ENCODE results near the gene CUBN.

Gene CUBN

DNA sequence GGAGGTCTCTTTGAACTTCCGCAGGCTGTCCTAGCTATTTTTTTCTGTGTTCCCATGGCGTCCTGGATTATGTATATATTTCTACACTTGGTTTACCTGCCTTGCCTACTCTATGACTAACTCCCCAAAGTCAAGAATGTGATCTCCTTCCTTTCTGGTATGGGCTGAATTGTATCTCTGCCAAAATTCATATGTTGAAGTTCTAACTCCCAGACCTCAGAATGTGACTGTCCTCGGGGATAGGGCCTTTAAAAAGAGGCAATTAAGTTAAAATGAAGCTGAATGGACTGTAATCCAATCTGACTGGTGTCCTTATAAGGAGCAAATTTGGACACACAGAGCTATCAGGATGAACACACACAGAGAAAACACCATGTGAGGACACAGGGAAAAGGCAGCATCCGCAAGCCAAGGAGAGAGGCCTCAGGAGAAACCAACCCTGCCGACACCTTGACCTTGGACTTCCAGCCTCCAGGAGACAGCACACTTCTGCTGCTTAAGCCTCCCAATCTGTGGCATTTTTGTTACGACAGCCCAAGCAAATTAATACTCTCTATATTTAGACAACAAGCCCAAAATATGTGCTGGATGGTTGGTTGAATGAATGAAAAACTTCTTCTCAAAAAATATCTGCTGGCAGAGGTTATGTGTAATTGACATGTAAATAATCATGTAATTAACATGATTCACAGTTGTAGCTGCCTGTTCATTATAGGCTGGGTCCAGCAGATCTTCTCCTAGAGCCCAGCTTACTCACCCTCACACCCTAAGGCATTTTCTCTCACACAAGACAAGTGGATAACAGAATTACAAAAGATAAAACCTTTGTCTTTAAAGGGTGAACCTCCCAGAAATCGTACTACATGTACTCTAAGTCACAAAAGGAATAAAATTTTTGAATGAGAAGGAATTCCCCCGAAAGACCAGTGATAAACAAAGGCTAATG lies 123.7 kb downstream of the CUBN start:
- no peak overlapping the region for H3K4me3 ChIP-seq (replicated peaks in 1 of 2; ENCODE audit: low read depth in 2 of 2, low read length in 2 of 2)
- DNase-seq (ENCODE audit: low read depth in 2 of 2), result no peak
- TF ChIP-seq, protein P1, sequence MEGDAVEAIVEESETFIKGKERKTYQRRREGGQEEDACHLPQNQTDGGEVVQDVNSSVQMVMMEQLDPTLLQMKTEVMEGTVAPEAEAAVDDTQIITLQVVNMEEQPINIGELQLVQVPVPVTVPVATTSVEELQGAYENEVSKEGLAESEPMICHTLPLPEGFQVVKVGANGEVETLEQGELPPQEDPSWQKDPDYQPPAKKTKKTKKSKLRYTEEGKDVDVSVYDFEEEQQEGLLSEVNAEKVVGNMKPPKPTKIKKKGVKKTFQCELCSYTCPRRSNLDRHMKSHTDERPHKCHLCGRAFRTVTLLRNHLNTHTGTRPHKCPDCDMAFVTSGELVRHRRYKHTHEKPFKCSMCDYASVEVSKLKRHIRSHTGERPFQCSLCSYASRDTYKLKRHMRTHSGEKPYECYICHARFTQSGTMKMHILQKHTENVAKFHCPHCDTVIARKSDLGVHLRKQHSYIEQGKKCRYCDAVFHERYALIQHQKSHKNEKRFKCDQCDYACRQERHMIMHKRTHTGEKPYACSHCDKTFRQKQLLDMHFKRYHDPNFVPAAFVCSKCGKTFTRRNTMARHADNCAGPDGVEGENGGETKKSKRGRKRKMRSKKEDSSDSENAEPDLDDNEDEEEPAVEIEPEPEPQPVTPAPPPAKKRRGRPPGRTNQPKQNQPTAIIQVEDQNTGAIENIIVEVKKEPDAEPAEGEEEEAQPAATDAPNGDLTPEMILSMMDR (IDR thresholded peaks at IDR 0.05; ENCODE audit: low read depth, low read length), result no peak

DNA sequence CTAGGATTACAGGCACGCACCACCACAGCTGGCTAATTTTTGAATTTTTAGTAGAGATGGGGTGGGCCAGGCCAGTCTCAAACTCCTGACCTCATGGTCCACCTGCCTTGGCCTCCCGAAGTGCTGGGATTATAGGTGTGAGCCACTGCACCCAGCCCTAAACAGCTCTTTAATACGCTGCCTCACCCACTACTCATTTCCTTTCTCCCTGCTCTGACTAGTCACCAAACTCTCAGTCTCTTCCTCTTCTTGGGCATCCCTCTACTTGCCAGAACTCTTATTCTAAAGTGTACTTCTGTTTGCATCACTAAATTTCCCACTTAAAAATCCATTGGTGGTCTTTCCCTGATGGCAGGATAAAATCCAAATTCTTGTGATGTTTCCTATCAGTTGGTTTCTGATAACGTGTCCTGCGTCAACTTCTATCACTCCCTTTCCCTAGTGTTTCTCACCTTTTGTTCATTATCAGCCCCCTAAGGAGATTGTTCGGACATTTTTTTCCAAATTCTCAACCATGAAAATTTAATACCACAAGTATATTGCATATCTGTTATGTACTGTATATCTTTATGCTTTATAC lies 124.7 kb downstream of the CUBN start:
- DNase-seq (ENCODE audit: low read depth in 2 of 2), result no peak
- H3K4me3 ChIP-seq (replicated peaks in 1 of 2; ENCODE audit: low read depth in 2 of 2, low read length in 2 of 2), result no peak overlapping the region
- TF ChIP-seq, protein P1 (IDR thresholded peaks at IDR 0.05; ENCODE audit: low read depth, low read length), result no peak

DNA sequence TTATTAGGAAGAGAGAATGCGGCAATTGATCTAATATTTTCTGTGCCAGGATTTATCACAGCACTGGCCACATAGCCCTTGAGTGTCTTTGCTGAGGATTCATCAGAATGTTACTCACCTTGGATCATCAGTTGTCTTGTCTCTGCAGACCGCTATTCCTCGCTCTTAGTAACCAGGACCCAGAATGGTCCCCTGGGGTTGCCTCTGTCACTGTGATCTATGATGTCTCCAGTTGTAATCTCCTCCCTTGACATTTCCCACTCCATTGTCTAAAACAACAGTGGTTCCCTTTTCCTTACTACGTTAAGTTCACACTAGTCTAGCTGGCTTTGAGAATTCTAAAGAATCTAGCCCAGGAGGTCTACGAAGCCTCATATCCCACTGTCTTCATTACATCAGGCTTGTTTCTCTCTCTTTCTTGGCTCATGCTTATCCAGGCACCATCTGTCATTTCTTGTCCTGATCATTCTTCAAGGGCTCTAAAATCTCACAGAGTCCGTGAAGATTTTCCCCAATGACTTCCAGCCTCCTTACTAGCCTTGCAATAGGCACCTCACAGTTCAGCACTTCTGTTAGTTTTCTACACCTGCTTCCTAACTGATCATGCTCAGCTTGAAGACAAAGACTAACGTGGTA lies 125.8 kb downstream of the CUBN start:
- no peak overlapping the region for H3K4me3 ChIP-seq (replicated peaks in 1 of 2; ENCODE audit: low read depth in 2 of 2, low read length in 2 of 2)
- TF ChIP-seq, protein P1 (IDR thresholded peaks at IDR 0.05; ENCODE audit: low read depth, low read length), result no peak
- no peak for DNase-seq (ENCODE audit: low read depth in 2 of 2)

DNA sequence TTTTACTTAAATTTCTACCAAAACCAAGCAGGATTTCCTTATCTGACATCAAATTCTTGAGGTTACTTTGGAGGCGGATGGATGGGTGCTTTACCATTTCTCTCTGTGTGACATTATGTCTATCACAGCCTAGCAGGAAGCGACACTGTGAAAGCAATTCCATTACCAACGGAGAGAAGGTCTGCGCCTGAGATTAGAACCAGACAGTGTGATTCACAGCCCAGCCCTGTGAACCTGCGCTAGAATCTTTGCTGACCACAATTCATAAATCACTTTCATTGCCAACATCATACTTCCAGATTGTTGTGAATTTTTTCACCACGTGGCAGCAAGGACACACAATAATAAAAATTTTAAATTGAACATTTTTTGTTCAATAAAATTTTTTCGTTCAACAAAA lies 126.5 kb downstream of the CUBN start:
- H3K4me3 ChIP-seq (replicated peaks in 1 of 2; ENCODE audit: low read depth in 2 of 2, low read length in 2 of 2), result no peak overlapping the region
- TF ChIP-seq, protein P1 (IDR thresholded peaks at IDR 0.05; ENCODE audit: low read depth, low read length), result no peak
- peak; percentile 86 to 89 for DNase-seq (ENCODE audit: low read depth in 2 of 2)

DNA sequence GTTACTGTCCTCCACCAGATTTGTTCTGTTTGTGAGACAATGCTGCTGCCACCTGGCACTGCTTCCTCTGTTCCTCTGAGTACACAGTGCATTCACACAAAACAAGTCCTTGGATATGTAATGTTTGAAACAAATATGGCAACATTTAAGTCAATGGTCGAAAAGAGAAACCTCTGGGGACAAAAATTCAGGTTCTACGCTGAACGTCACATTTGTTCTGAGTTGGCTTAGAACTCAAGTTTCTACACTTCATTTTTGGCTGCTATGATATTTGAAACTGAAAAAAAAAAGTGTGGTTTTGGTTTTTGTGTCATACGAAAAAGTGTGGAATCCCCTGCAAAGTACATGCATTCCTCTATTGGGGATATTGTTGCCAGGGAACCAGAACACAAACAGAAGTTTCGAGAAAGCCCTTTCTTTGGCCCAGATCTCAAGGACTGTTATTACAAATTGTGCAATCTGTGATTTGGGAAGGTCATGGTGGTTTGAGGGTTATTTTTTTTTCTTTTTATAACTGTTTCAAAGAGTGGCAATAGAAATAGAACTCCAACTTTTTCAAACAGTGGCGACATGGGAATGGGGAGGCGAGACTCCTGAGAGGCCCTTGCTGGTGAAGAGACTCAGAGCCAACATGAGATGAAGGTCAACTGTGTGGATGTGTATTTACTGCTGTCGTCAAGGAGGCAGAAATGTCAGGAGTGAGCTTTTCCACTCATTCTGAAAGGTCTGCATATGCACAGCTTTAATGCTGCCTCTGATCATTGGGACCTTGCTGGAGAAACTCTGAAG lies 127.5 kb downstream of the CUBN start:
- DNase-seq (ENCODE audit: low read depth in 2 of 2), result peak; percentile 98 to 99
- no peak overlapping the region for H3K4me3 ChIP-seq (replicated peaks in 1 of 2; ENCODE audit: low read depth in 2 of 2, low read length in 2 of 2)
- TF ChIP-seq, protein P1 (IDR thresholded peaks at IDR 0.05; ENCODE audit: low read depth, low read length), result no peak

DNA sequence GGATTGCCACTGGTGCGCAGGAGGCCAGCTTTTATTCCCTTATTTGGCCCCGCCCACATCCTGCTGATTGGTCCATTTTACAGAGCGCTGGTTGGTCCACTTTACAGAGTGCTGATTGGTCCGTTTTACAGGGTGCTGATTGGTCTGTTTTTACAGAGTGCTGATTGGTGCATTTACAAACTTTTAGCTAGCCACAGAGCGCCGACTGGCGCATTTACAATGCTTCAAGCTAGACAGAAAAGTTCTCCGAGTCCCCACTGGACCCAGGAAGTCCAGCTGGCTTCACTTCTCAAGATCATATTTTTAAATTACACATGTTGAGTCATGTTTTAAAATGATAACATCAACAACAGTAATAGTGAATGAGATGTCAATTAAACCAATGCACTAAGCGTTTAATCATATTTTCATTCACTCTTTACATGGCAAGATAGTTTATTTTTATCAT lies 128.3 kb downstream of the CUBN start:
- peak in 1 of 2 donors; percentile 75 for DNase-seq (ENCODE audit: low read depth in 2 of 2)
- TF ChIP-seq, protein P1 (IDR thresholded peaks at IDR 0.05; ENCODE audit: low read depth, low read length), result no peak

More for the DNA sequence above, 128.3 kb downstream of the CUBN start:
- H3K4me3 ChIP-seq (replicated peaks in 1 of 2; ENCODE audit: low read depth in 2 of 2, low read length in 2 of 2), result no peak overlapping the region
